GM19043 (cell line): ENCODE results near the gene BCAS3.
"Not testable (repeated sequence)": the region's sequence is repeated elsewhere in the genome, so short reads cannot be mapped to it uniquely, and the experiment has no call there.

Experiments used
- ATAC-seq: cut with Tn5 transposase; IDR thresholded peaks from one replicate; pipeline ENCODE4 v1.9.1; 2021; ENCODE audit warnings: low read depth; ENCODE audit not compliant: unreplicated experiment

The BCAS3 gene

DNA sequence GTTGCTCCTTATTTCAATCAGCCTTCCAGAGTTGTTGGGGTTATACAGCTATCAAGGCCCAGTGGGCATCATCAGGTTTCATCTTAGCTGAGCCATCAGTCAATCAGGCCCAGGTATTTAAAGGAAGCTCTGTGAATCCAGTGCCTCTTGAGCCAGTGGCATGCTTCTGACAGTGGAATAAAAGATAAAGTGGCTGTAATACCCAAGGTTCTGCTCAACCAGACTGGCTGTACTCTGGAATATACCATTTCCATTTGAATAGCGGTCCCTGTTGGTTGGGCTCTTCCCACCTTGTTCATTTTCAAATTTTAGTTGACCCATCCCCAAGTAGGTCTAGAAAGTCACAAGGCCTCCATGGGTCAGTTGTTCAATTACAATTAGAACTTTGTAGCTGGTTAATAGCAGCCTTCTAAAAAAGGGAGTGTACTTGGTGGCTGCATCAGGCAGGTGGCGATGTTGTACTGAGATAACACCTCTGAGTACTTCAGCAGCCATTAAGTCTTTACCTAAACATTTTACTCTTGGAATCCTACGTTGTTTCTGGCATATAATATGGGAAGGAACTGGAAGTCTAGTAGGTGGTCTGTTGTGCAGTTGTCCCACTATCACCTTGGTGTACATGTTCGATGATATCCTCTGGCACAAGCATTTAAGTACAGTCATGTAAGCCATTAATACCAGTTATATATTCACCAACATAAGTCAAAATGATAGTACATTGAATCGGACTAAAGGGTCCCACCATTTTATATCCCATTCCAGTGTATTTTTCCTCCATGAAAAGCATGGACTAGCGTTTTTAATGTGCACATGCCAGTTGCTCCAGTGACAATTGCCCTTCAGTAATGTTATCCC, 294.1 kb downstream of the BCAS3 start:
- ATAC-seq = no peak

DNA sequence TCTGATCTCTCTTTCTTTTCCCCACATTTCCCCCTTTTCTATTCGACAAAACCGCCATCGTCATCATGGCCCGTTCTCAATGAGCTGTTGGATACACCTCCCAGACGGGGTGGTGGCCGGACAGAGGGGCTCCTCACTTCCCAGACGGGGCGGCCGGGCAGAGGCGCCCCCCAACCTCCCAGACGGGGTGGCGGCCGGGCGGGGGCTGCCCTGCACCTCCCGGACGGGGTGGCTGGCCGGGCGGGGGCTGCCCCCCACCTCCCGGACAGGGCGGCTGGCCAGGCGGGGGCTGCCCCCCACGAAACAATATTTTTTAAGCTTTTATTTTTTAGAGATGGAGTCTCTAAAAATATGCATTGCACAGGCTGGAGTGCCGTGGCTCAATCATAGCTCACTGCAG, 299.2 kb downstream of the BCAS3 start:
- ATAC-seq = not testable (repeated sequence)

DNA sequence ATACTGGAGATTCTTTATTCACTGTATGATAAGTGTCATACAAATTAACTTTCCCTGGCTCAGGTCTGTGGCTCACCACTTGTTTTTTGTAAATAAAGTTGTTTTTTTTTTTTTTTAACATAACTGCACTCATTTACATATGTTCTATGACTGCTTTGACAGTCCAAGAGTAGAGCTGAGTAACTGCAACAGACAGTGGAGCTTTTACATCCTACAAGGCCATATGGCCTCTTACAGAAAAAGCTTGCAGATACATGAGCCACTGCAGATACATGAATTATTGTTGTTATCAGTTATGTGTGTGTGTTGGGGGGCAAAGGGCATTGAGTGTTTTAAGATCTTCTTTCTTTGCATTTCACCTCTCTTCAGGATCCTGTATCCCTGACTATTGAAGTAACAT, 311.7 kb downstream of the BCAS3 start:
- no peak for ATAC-seq

DNA sequence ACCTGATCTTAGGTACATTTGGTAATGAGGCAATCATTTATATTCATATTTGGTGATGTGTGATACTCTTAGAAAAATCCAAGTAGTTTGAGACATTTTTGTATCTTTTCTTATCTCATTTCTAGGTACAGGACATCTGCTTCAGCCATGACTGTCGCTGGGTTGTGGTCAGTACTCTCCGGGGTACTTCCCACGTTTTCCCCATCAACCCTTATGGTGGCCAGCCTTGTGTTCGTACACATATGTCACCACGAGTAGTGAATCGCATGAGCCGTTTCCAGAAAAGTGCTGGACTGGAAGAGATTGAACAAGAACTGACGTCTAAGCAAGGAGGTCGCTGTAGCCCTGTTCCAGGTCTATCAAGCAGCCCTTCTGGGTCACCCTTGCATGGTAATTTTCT, 312.2 kb downstream of the BCAS3 start:
- ATAC-seq = no peak

DNA sequence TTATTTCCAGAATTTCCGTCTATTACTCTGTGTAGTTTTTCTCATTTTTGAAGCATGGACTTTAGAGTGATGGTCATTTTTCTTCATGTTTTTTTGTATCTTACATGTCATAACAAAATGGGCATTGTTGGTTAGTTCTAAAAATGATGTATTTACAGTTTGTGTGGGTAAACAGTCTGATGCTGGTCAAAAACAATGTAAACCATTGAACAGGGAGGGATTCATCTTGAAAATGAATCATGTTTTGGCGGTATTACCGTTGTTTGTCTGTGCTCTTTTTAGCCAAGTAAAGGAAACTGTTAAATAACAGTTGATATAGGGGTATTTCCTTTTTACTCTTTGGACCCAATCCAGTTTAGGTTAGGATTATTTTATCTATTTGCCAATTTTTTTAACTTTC, 315.8 kb downstream of the BCAS3 start:
- no peak for ATAC-seq

DNA sequence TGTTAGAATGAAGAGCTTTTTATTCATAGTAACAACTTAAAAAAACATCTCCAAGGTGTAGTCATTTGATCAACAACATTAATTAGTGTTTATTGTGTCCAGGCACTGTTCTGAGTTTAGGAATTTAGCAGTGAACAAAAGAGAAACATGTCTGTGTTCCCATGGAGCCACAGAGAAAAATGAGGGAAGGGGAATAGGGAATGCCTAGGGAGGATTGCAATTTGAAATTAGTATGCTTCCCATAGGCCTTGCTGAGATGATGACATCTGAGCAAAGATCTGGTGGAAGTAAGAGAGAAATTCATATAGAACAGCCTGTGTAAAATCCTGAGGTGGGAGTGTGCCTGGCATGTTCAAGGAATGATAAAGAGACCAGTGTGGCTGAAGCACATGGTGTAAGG, 318.0 kb downstream of the BCAS3 start:
- ATAC-seq = no peak

DNA sequence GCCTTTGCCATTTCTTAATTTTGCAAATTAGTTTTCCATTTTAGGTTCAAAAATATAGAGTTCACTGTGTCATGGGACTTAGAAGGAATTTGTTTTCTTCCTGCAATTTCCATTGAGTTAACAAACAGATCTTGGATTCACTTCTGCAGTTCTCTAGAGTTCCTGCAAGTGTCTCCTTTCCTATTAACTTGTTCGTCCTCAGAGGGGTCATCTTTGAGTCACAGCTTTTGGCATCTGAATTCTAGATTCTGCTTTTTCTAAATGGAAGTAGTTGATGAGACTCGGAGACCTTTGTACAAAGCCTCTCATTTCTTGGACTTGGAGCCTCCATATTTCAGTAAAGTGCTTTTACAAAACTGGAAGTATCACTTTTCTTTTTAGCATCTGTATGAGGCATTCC, 323.3 kb downstream of the BCAS3 start:
- no peak for ATAC-seq

DNA sequence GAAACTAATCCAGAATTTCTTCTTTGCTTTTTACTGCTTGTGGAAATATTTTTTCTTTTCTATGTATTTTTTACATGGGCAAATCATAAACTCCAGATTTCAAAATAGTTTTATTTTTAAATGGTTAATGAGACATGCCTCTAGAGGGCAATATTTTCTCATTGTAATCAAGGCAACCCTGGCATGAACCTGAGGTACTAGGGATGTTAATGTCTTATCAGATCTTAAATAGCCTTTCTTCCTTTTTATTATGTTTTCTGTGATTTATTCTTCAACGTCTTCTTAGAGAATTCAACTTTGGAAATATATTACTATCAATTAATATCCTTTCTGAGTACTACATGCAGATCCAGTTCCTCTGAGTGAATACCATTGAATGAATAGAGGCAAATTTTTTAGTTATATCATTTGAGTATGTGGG, 324.7 kb downstream of the BCAS3 start:
- no peak for ATAC-seq

DNA sequence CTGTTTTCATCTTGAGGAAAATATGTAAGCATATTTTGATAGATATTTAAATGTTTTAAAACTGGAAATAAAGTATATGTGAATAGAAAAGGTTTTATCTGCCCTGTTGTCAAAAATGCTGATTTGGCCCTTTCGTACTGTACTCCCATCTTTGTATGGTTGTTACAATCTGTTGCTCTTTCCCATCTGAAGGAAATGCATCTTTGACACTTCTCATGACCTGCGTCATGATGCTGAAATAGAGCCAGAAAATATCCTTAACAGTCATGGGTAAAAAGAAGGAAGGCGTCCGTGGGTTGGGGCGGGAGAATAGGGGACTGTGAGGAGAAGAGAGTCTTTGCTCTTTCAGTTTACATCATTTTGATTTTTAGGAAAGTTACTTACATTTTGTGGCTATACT, 327.7 kb downstream of the BCAS3 start:
- no peak for ATAC-seq

DNA sequence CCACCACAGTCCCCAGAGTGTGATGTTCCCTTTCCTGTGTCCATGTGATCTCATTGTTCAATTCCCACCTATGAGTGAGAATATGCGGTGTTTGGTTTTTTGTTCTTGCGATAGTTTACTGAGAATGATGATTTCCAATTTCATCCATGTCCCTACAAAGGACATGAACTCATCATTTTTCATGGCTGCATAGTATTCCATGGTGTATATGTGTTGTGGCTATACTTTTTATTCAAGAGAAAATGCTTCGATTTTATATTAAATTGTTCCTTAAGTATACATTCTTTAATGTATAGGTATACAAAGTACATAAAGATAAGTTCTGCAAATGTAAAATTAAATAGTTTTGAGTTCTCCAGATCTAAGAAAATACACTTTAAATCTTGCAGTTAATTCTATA, 328.3 kb downstream of the BCAS3 start:
- ATAC-seq = not testable (repeated sequence)

DNA sequence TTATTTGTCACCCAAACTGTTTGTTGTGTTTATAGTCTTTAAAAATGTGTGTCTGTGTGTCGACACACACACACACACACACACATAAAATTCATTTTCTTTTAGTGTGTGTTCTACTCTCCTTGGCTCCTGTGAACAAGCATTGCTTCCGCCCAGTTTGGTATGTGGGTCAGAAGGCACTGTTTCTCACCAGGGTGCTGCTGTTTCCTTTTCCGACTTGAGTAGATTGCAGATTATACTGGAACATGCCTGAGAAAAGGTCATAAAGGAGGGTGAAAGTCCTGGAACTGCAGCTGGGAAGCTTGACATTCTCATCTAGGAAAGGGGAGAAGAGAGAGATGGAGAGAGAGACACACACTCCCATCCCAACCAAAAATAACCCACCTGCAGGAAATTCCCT, 330.3 kb downstream of the BCAS3 start:
- no peak for ATAC-seq

DNA sequence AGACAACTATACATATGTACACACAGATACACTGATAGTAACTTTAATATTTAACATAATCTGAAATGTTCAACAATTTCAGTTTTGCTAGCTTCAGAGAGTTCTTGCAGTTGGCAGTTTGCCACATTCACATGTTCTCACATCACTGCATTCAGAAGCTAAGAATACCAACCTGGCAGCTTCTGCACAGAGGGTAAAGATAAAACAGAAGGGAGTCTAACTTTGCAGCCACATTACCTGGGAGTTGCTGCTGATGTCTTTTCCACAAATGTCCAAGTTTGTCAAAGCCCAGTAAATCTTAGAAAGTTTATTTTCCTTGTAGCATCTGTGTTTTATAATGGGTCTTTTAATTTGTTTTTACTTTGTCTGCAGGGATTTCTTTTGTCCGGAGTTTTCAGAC, 332.0 kb downstream of the BCAS3 start:
- no peak for ATAC-seq

DNA sequence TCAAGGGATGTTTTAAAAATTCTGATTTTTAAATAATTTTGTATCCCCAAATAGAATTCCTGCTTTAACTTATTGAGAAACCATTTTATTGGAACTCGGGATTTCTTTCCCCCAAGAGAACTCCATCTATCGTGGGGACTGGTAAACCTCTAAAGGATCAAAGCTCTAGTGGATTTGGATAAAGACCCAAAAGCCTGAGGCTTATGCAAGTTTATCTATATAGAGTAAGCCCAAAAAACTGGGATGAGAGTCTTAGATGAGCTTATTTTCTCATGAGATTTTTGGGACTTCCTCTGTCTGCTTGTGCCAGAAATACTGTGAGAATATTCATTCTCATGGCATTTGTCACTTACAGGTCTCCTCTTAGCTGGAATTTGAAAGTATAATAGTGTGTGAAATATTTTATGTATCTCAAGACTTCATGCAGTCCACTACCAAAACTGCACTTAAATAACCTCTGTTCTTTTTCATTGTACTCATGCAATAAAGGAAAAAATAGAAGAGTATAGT, 333.1 kb downstream of the BCAS3 start:
- ATAC-seq = no peak

DNA sequence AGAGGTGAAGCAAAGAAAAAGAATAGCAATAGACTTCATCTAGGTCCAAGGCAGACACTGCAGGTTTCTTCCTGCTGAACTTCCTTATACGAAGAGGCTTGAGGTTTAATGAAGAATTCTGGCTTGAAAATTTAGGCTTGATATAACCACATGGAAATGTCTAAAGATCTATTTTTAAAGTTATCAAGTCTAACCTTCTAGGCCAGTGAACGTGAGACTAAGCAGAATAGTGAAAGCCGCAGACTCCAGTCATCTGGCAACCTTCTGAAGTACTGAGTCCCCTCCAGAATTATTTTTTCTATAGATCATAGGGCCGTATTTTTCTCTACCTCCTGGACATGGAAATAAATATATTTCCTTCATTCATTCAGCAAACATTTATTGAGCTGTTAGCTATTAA, 333.6 kb downstream of the BCAS3 start:
- no peak for ATAC-seq

DNA sequence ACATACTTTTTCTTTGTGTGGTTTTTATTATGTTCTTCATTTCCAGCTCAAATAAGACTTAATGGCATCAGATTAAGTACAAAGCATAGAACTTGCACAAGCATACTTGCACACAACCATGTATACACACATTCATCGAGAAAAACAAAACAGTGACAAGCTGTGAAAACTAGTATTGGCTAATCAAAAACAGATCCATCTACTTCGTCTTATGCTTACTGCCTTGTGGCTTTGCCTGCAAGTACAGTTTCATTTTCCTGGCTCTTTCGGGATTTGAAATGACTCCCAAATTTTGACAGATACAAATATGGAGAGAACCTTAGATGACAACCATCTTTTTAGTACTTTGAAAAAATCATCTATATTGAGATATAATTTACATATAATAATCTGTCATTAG, 338.3 kb downstream of the BCAS3 start:
- ATAC-seq = no peak

DNA sequence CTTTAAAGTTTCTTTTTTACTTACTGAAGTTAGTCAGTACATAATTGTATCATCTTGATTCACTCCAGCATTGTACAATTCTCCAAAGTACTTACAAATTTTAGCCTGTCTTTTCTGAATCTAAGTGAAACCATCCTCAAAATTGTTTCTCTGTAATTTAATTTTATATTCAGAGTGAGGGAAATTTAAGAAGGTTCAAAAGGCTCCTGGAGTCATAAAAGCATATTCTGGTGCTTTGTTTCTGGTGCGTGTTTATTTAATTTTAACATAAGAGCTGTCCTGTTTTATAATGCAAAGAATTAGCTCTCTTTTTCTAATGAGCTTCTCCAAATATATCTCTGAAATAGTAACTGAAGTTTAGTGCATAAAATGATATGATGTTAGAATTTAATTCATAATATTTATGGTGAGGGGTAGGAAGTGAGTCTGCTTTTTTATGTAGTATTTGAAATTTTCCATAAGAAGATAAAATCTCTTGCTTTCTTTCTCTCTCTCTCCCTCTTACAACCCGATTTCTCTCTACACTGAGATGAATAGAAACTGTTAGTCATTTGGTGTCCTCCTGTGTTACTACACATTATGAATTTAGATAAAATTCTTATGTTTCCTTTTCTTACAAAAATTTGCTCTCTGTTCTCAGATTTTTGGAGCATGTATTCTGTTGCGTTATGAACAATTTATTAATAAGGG, 339.8 kb downstream of the BCAS3 start:
- no peak for ATAC-seq

DNA sequence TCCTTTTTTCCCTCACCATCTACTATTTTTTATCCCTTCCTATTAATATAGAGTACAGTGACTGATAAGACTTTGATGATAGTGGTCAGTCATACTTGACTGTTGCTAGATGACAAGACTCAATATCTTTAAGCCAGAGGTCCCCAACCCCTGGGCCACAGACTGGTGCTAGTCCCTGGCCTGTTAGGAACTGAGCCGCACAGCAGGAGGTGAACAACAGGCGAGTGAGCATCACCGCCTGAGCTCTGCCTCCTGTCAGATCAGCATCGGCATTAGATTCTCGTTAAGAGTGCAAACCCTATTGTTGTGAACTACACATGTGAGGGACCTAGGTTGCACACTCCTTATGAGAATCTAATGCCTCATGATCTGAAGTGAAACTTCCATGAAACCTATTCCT, 341.3 kb downstream of the BCAS3 start:
- ATAC-seq = no peak

DNA sequence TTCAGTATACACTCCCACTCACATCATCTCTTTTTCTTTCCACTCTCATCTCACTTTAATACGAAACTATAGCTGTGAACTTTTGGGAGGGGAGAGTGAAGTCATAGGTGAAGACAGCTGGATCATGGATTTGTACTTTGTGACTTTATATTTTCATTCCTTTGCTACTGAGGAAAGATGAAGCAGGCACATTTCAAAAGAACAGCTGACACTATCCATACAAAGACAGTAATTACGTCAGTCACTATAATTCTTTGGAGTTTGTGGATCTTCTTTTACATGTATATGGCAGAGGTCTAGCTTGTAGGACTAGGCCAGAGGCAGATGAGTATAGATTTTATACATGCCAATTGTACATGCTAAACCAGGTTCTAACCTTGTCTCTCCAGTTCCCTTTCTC, 346.3 kb downstream of the BCAS3 start:
- ATAC-seq = no peak

DNA sequence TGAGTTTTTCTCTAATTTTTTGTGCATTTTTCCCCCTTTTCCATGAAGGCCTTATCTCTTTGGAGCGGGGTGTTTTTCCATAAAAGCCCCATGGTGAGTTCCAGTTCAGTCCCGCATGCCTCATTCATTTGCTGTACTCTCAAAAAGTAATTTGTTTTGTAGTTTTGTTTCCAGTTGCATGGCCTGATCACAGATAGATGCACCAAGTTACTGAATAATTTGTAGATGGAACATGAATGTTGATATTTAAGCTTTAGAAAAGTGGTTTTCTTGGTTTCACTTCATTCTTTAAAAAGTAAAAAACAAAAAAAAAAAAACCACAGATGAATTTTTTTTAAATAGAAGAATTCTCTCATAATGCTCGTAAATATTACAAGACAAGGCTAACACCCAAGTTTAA, 349.2 kb downstream of the BCAS3 start:
- ATAC-seq = peak; percentile 64

DNA sequence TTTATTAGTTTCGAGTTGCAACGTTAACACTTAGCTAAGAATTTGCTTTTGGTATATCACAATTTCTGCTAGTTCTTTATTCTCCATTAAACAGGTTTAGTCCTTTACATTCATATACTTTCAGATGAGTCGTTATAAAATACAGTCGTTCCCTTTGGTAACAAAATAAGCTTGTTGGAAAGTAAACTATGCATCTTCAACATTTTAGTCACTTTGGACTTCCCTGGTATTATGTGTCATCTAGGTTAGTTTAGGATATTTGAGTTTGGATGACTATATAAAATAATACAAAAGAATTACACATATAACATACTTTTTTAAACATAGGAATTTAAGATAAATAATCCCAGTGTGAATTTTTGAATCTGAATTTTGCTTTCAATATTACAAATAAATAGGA, 351.5 kb downstream of the BCAS3 start:
- ATAC-seq = no peak

DNA sequence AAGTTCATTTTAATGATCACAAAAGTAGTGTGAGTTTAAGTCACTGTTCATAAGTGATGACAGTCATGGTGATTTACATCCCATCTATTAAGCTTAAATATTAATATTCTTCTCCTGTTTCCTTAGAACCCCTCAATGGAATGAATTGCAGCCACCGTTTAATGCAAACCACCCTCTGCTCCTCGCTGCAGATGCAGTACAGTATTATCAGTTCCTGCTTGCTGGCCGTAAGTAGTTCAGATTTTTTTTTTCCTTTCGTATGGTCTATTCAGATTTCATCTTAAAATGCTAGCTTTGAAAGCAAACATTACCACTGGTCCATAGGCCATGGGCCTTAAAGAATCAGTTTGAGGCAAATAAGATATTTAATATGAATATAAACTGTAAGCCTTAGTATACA, 363.0 kb downstream of the BCAS3 start:
- no peak for ATAC-seq

DNA sequence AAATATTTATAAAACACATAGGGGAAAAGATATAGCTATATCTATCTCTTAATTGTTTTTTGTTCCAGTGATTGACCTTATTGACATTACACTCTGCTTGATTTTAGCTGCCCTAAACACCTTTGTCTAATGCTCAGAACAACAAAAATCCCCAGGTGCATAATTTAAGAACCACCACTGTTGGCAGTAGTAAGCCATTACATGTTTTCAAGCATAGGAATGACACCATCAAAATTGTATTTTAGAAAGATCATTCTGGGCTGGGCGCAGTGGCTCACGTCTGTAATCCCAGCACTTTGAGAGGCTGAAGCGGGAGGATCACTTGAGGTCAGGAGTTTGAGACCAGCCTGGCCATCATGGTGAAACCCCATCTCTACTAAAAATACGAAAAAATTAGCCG, 364.7 kb downstream of the BCAS3 start:
- not testable (repeated sequence) for ATAC-seq
